Hepatocyte (in vitro differentiated cells): ENCODE results near the gene ETV3. TPM values are rescaled to one million over a fixed set of nuclear protein-coding genes. Genes with fewer than 3 reads are reported as not detected.

Experiments
- DNase-seq: peaks from one replicate; pipeline ENCODE4 v3.0.0-alpha.2; 2016; ENCODE audit warnings: low spot score
- H2AFZ ChIP-seq: fragments of 200-600 bp; sonication (generic); 2 replicates; pipeline ENCODE4 v1.6.0; 2016; ENCODE audit warnings: antibody characterized with exemption, mild to moderate bottlenecking
- H3K27ac ChIP-seq: fragments of 200-600 bp; sonication (generic); 2 replicates; pipeline ENCODE4 v1.5.1; 2016; ENCODE audit warnings: mild to moderate bottlenecking
- H3K27me3 ChIP-seq: fragments of 200-600 bp; sonication (generic); 2 replicates; pipeline ENCODE4 v1.6.1; 2016
- H3K36me3 ChIP-seq: fragments of 200-600 bp; sonication (generic); replicated peaks from 2 replicates; pipeline ENCODE4 v1.5.1; 2016; ENCODE audit warnings: low read depth; ENCODE audit not compliant: insufficient read depth
- H3K4me1 ChIP-seq: fragments of 200-600 bp; sonication (generic); 2 replicates; pipeline ENCODE4 v1.5.1; 2016; ENCODE audit warnings: mild to moderate bottlenecking, moderate library complexity; ENCODE audit not compliant: insufficient read depth
- H3K4me2 ChIP-seq: fragments of 200-600 bp; sonication (generic); 2 replicates; pipeline ENCODE4 v1.6.0; 2016
- H3K4me3 ChIP-seq: fragments of 200-600 bp; sonication (generic); 2 replicates; pipeline ENCODE4 v1.5.1; 2016; ENCODE audit warnings: mild to moderate bottlenecking
- H3K79me2 ChIP-seq: fragments of 200-600 bp; sonication (generic); 2 replicates; pipeline ENCODE4 v1.6.0; 2017; ENCODE audit warnings: mild to moderate bottlenecking
- H3K9me2 ChIP-seq: fragments of 200-600 bp; sonication (generic); replicated peaks from 2 replicates; pipeline ENCODE4 v1.6.0; 2017; ENCODE audit warnings: mild to moderate bottlenecking; ENCODE audit not compliant: insufficient read depth
- H3K9me3 ChIP-seq: fragments of 200-600 bp; sonication (generic); 2 replicates; pipeline ENCODE4 v1.5.1; 2016; ENCODE audit warnings: low read depth, mild to moderate bottlenecking
- H4K20me1 ChIP-seq: fragments of 200-600 bp; sonication (generic); 2 replicates; pipeline ENCODE4 v1.6.0; 2016; ENCODE audit warnings: mild to moderate bottlenecking; ENCODE audit not compliant: insufficient read depth, poor library complexity, severe bottlenecking
- CTCF ChIP-seq: fragments of 200-600 bp; sonication (generic); IDR thresholded peaks from 2 replicates; pipeline ENCODE4 v1.5.1; 2016; ENCODE audit warnings: antibody characterized with exemption, mild to moderate bottlenecking; ENCODE audit not compliant: poor library complexity
- EZH2 ChIP-seq: fragments of 200-600 bp; sonication (generic); IDR thresholded peaks from 2 replicates; pipeline ENCODE4 v1.6.1; 2016; ENCODE audit warnings: antibody characterized with exemption, mild to moderate bottlenecking, borderline replicate concordance
- EZH2phosphoT487 ChIP-seq: fragments of 200-600 bp; sonication (generic); IDR thresholded peaks from one replicate; pipeline ENCODE4 v1.6.1; 2018; ENCODE audit warnings: antibody characterized with exemption, mild to moderate bottlenecking, low read depth, moderate library complexity; ENCODE audit not compliant: unreplicated experiment, severe bottlenecking
- WGBS: methylation state at CpG from one replicate; pipeline ENCODE4 v1.1.6; 2016; ENCODE audit warnings: low lambda C conversion rate; ENCODE audit errors: missing lambda C conversion rate; 5-methylcytosine and 5-hydroxymethylcytosine counted together
- polyA plus RNA-seq: library from polyadenylated mRNA; unstranded; fragments of >200 nt; fragmentation: Nextera tagmentation; extraction: Ambion mirVana; gene quantifications from 2 replicates; pipeline ENCODE4 v1.2.1, GENCODE V29; 2016
- total RNA-seq: library from RNA; depleted of rRNA; stranded (reverse); fragments of >200 nt; gene quantifications from 2 replicates; pipeline ENCODE4 v1.2.3, GENCODE V29; 2014

Gene ETV3
- total and polyA plus RNA-seq, 2 experiments from 2014 or later, result 8.4 to 17.6 TPM

GRCh38 chr1:157181790-157182189 lies 43.6 kb upstream of the ETV3 start:
- H3K9me2 ChIP-seq, result no peaks in the 10 kb centered on the region
- no peak overlapping the region for H3K4me3 ChIP-seq
- no peak overlapping the region for H2AFZ ChIP-seq
- H3K79me2 ChIP-seq, result no peaks in the 10 kb centered on the region
- no peaks in the 10 kb centered on the region for H3K9me3 ChIP-seq
- H4K20me1 ChIP-seq, result no peaks in the 10 kb centered on the region
- 71% methylated on average over 3 of the region's 3 CpGs for WGBS
- H3K4me1 ChIP-seq, result no peaks in the 10 kb centered on the region
- H3K27ac ChIP-seq, result no peak overlapping the region
- DNase-seq, result no peak
- TF ChIP-seq EZH2, result no peak
- no peak for TF ChIP-seq CTCF
- TF ChIP-seq EZH2phosphoT487, result no peak
- H3K4me2 ChIP-seq, result no peak overlapping the region
- no peaks in the 10 kb centered on the region for H3K27me3 ChIP-seq
- H3K36me3 ChIP-seq, result no peaks in the 10 kb centered on the region

- no peaks in the 10 kb centered on the region for H4K20me1 ChIP-seq
- no peak for DNase-seq
Measured at GRCh38 chr1:157181258-157181657, 43.1 kb upstream of the ETV3 start.

GRCh38 chr1:157178490-157178889 lies 40.3 kb upstream of the ETV3 start:
- Histone ChIP-seq H4K20me1 (no peaks in the 10 kb centered on the region), H3K4me1 (no peaks in the 10 kb centered on the region), H3K79me2 (no peaks in the 10 kb centered on the region), H3K4me2 (no peak overlapping the region), H3K4me3 (no peak overlapping the region), H3K27ac (no peak overlapping the region), H3K9me2 (no peaks in the 10 kb centered on the region), H3K36me3 (no peaks in the 10 kb centered on the region), H3K27me3 (no peaks in the 10 kb centered on the region), H2AFZ (no peak overlapping the region), H3K9me3 (no peaks in the 10 kb centered on the region)
- 63% methylated on average over 3 of the region's 3 CpGs for WGBS
- DNase-seq, result no peak
- TF ChIP-seq EZH2, result no peak
- TF ChIP-seq EZH2phosphoT487, result no peak
- TF ChIP-seq CTCF, result no peak

More at GRCh38 chr1:157181258-157181657, 43.1 kb upstream of the ETV3 start:
- Histone ChIP-seq H3K36me3 (no peaks in the 10 kb centered on the region), H3K4me3 (no peak overlapping the region), H3K4me1 (no peaks in the 10 kb centered on the region), H3K27ac (no peak overlapping the region), H3K9me3 (no peaks in the 10 kb centered on the region), H3K27me3 (no peaks in the 10 kb centered on the region), H3K9me2 (no peaks in the 10 kb centered on the region), H3K4me2 (no peak overlapping the region), H3K79me2 (no peaks in the 10 kb centered on the region), H2AFZ (no peak overlapping the region)
- WGBS, result 68% methylated on average over 5 of the region's 5 CpGs
- TF ChIP-seq CTCF (no peak), EZH2 (no peak), EZH2phosphoT487 (no peak)
